ENCODE data around the gene FABP1. TPM values are rescaled to one million over a fixed set of nuclear protein-coding genes. Genes with fewer than 3 reads are reported as not detected.

The FABP1 gene
- total RNA-seq, 4 donors from 2014 or later, result 0.41 to 11.6 (median 5.2) TPM

- H3K9me3 ChIP-seq, result no peaks in the 10 kb centered on the region
- ATAC-seq (no peak), DNase-seq (no peak)
- H3K27me3 ChIP-seq, result no peaks in the 10 kb centered on the region
- peaks cover 8 to 17% of the 10 kb centered on the region in 2 donors for H3K4me1 ChIP-seq
- no peak for TF ChIP-seq CTCF (IDR thresholded peaks at IDR 0.05 in 4 of 5, conservative IDR thresholded peaks at IDR 0.05 in 1 of 5)
- no peak for TF ChIP-seq POLR2A (IDR thresholded peaks at IDR 0.05)
- in situ Hi-C loops (cut with MboI; ENCODE audit: low sequenced_read_pairs in 4 of 4) (no loop called here), intact Hi-C loops (cut with DNase I; ENCODE audit: low total_unique reads) (no loop called here)
- no peak overlapping the region for H3K27ac ChIP-seq
- H3K36me3 ChIP-seq, result no peaks in the 10 kb centered on the region
- no peak overlapping the region for H3K4me3 ChIP-seq
Measured at GRCh38 chr2:88122141-88122884, 5.5 kb downstream of the FABP1 start.

- intact Hi-C loops (cut with DNase I; ENCODE audit: low total_unique reads), result no loop called here
Measured at GRCh38 chr2:88121678-88122077, 6.2 kb downstream of the FABP1 start.

GRCh38 chr2:88117973-88118372, 9.9 kb downstream of the FABP1 start:
- Histone ChIP-seq H3K27me3 (no peaks in the 10 kb centered on the region), H3K36me3 (peaks cover 0 to 8% of the 10 kb centered on the region in 2 donors), H3K4me1 (peaks cover 8 to 27% of the 10 kb centered on the region in 2 donors), H3K4me3 (no peak overlapping the region), H3K9me3 (no peaks in the 10 kb centered on the region), H3K27ac (no peak overlapping the region)
- TF ChIP-seq POLR2A (IDR thresholded peaks at IDR 0.05) (no peak), CTCF (IDR thresholded peaks at IDR 0.05 in 4 of 5, conservative IDR thresholded peaks at IDR 0.05 in 1 of 5) (no peak)
- DNase-seq (no peak), ATAC-seq (peak in 1 of 2 donors; percentile 43)
- intact Hi-C loops (cut with DNase I; ENCODE audit: low total_unique reads), result loop anchor here (5.0 kb wide), 1 partner anchor 61 kb away; the partner anchor contains the start of gene KRCC1
- in situ Hi-C loops (cut with MboI; ENCODE audit: low sequenced_read_pairs in 4 of 4), result no loop called here

More at GRCh38 chr2:88121678-88122077, 6.2 kb downstream of the FABP1 start:
- DNase-seq (no peak), ATAC-seq (no peak)
- Histone ChIP-seq H3K27me3 (no peaks in the 10 kb centered on the region), H3K36me3 (no peaks in the 10 kb centered on the region), H3K9me3 (no peaks in the 10 kb centered on the region), H3K4me1 (peaks cover 8 to 17% of the 10 kb centered on the region in 2 donors), H3K27ac (no peak overlapping the region), H3K4me3 (no peak overlapping the region)
- in situ Hi-C loops (cut with MboI; ENCODE audit: low sequenced_read_pairs in 4 of 4), result no loop called here
- TF ChIP-seq POLR2A (IDR thresholded peaks at IDR 0.05) (no peak), CTCF (IDR thresholded peaks at IDR 0.05 in 4 of 5, conservative IDR thresholded peaks at IDR 0.05 in 1 of 5) (no peak)

GRCh38 chr2:88116669-88117432, 11.0 kb downstream of the FABP1 start:
- intact Hi-C loops (cut with DNase I; ENCODE audit: low total_unique reads), result loop anchor here (5.0 kb wide), 1 partner anchor 60 kb away; the partner anchor contains the start of gene KRCC1
- H3K27me3 ChIP-seq, result no peaks in the 10 kb centered on the region
- no peaks in the 10 kb centered on the region for H3K9me3 ChIP-seq
- no peak overlapping the region for H3K4me3 ChIP-seq
- no peak overlapping the region for H3K27ac ChIP-seq
- peaks cover 0 to 14% of the 10 kb centered on the region in 2 donors for H3K36me3 ChIP-seq
- in situ Hi-C loops (cut with MboI; ENCODE audit: low sequenced_read_pairs in 4 of 4), result no loop called here
- TF ChIP-seq CTCF (IDR thresholded peaks at IDR 0.05 in 4 of 5, conservative IDR thresholded peaks at IDR 0.05 in 1 of 5) (no peak), POLR2A (IDR thresholded peaks at IDR 0.05) (no peak)
- peaks cover 8 to 27% of the 10 kb centered on the region in 2 donors for H3K4me1 ChIP-seq
- DNase-seq (no peak), ATAC-seq (no peak)
